SK-N-SH treated with all-trans-retinoic acid at 6 μM for 48 hours (cell line): Measurements from ENCODE around the gene C1orf141.

ENCODE experiments used
- ARNTL ChIP-seq: fragments of 450-650 bp; formaldehyde crosslinking; IDR thresholded peaks from 2 replicates; pipeline ENCODE4 v1.5.0; 2020; ENCODE audit warnings: low read depth, mild to moderate bottlenecking, moderate library complexity, borderline replicate concordance
- CSDC2 ChIP-seq: fragments of 250-450 bp; sonication (Bioruptor Pico); IDR thresholded peaks from 2 replicates; pipeline ENCODE4 v1.5.0; 2020; ENCODE audit warnings: mild to moderate bottlenecking, moderate library complexity
- ISL1 ChIP-seq: fragments of 250-450 bp; sonication (Bioruptor Pico); IDR thresholded peaks from 2 replicates; pipeline ENCODE4 v2.1.2; 2022; ENCODE audit warnings: mild to moderate bottlenecking, moderate library complexity
- TOX ChIP-seq: fragments of 250-450 bp; sonication (Bioruptor Pico); IDR thresholded peaks from 2 replicates; pipeline ENCODE4 v1.8.0; 2021; ENCODE audit warnings: mild to moderate bottlenecking, moderate library complexity, borderline replicate concordance
- ZFP3 ChIP-seq: fragments of 250-450 bp; sonication (Bioruptor Pico); IDR thresholded peaks from 2 replicates; pipeline ENCODE4 v1.5.0; 2020; ENCODE audit warnings: mild to moderate bottlenecking, moderate library complexity
- ZNF70 ChIP-seq: fragments of 450-650 bp; formaldehyde crosslinking; IDR thresholded peaks from 2 replicates; pipeline ENCODE4 v1.5.0; 2020; ENCODE audit warnings: mild to moderate bottlenecking, moderate library complexity
- ZNF8 ChIP-seq: fragments of 450-650 bp; formaldehyde crosslinking; IDR thresholded peaks from 2 replicates; pipeline ENCODE4 v1.5.0; 2020; ENCODE audit warnings: mild to moderate bottlenecking, moderate library complexity
- TF ChIP-seq, protein P1 (sequence below): fragments of 250-450 bp; sonication (Bioruptor Pico); IDR thresholded peaks from 2 replicates; pipeline ENCODE4 v1.5.1; 2020; ENCODE audit warnings: low read depth, mild to moderate bottlenecking, moderate library complexity
- TF ChIP-seq, protein P2 (sequence below): fragments of 250-450 bp; sonication (Bioruptor Pico); IDR thresholded peaks from 2 replicates; pipeline ENCODE4 v1.8.0; 2021; ENCODE audit warnings: low read depth, mild to moderate bottlenecking, moderate library complexity, borderline replicate concordance
- TF ChIP-seq, protein P3 (sequence below): fragments of 250-450 bp; sonication (Bioruptor Pico); IDR thresholded peaks from 2 replicates; pipeline ENCODE4 v1.5.0; 2020; ENCODE audit warnings: mild to moderate bottlenecking, moderate library complexity
- TF ChIP-seq, protein P4 (sequence below): fragments of 250-450 bp; sonication (Bioruptor Pico); IDR thresholded peaks from 2 replicates; pipeline ENCODE4 v1.8.0; 2020; ENCODE audit warnings: mild to moderate bottlenecking, moderate library complexity, borderline replicate concordance
- TF ChIP-seq, protein P5 (sequence below): fragments of 250-450 bp; sonication (Bioruptor Pico); IDR thresholded peaks from 2 replicates; pipeline ENCODE4 v1.5.1; 2021; ENCODE audit warnings: mild to moderate bottlenecking, moderate library complexity

DNA sequence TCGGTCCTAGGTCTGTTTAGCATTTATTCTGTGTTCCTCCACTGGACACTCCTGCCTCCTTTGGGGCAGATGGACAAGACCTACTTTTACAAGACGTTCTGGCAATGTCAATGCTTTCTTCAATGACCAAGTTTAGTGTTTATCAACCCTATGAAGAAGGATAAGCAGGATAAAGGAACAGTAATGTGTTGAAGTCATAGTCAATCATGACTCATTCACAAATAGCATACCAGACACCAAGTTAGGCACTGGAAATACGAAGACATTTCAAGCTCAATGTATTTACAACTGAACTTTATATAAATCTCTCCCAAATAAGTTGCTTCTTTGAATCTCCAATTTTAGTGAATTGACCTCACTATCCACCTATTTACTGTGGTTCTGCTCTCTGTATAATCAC lies 76.0 kb downstream of the C1orf141 start:
- TF ChIP-seq ISL1 (CRISPR knock-in tag) (no peak), ARNTL (no peak), ZNF70 (CRISPR knock-in tag) (no peak), ZNF8 (no peak), TOX (CRISPR knock-in tag) (no peak), CSDC2 (CRISPR knock-in tag) (no peak), ZFP3 (CRISPR knock-in tag) (no peak)
- TF ChIP-seq, protein P1, sequence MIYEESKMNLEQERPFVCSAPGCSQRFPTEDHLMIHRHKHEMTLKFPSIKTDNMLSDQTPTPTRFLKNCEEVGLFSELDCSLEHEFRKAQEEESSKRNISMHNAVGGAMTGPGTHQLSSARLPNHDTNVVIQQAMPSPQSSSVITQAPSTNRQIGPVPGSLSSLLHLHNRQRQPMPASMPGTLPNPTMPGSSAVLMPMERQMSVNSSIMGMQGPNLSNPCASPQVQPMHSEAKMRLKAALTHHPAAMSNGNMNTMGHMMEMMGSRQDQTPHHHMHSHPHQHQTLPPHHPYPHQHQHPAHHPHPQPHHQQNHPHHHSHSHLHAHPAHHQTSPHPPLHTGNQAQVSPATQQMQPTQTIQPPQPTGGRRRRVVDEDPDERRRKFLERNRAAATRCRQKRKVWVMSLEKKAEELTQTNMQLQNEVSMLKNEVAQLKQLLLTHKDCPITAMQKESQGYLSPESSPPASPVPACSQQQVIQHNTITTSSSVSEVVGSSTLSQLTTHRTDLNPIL, result no peak
- TF ChIP-seq, protein P2, sequence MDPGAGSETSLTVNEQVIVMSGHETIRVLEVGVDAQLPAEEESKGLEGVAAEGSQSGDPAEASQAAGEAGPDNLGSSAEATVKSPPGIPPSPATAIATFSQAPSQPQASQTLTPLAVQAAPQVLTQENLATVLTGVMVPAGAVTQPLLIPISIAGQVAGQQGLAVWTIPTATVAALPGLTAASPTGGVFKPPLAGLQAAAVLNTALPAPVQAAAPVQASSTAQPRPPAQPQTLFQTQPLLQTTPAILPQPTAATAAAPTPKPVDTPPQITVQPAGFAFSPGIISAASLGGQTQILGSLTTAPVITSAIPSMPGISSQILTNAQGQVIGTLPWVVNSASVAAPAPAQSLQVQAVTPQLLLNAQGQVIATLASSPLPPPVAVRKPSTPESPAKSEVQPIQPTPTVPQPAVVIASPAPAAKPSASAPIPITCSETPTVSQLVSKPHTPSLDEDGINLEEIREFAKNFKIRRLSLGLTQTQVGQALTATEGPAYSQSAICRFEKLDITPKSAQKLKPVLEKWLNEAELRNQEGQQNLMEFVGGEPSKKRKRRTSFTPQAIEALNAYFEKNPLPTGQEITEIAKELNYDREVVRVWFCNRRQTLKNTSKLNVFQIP (CRISPR knock-in tag), result no peak
- TF ChIP-seq, protein P3, sequence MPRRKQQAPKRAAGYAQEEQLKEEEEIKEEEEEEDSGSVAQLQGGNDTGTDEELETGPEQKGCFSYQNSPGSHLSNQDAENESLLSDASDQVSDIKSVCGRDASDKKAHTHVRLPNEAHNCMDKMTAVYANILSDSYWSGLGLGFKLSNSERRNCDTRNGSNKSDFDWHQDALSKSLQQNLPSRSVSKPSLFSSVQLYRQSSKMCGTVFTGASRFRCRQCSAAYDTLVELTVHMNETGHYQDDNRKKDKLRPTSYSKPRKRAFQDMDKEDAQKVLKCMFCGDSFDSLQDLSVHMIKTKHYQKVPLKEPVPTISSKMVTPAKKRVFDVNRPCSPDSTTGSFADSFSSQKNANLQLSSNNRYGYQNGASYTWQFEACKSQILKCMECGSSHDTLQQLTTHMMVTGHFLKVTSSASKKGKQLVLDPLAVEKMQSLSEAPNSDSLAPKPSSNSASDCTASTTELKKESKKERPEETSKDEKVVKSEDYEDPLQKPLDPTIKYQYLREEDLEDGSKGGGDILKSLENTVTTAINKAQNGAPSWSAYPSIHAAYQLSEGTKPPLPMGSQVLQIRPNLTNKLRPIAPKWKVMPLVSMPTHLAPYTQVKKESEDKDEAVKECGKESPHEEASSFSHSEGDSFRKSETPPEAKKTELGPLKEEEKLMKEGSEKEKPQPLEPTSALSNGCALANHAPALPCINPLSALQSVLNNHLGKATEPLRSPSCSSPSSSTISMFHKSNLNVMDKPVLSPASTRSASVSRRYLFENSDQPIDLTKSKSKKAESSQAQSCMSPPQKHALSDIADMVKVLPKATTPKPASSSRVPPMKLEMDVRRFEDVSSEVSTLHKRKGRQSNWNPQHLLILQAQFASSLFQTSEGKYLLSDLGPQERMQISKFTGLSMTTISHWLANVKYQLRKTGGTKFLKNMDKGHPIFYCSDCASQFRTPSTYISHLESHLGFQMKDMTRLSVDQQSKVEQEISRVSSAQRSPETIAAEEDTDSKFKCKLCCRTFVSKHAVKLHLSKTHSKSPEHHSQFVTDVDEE (CRISPR knock-in tag), result no peak
- TF ChIP-seq, protein P4, sequence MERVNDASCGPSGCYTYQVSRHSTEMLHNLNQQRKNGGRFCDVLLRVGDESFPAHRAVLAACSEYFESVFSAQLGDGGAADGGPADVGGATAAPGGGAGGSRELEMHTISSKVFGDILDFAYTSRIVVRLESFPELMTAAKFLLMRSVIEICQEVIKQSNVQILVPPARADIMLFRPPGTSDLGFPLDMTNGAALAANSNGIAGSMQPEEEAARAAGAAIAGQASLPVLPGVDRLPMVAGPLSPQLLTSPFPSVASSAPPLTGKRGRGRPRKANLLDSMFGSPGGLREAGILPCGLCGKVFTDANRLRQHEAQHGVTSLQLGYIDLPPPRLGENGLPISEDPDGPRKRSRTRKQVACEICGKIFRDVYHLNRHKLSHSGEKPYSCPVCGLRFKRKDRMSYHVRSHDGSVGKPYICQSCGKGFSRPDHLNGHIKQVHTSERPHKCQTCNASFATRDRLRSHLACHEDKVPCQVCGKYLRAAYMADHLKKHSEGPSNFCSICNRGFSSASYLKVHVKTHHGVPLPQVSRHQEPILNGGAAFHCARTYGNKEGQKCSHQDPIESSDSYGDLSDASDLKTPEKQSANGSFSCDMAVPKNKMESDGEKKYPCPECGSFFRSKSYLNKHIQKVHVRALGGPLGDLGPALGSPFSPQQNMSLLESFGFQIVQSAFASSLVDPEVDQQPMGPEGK (CRISPR knock-in tag), result no peak
- TF ChIP-seq, protein P5, sequence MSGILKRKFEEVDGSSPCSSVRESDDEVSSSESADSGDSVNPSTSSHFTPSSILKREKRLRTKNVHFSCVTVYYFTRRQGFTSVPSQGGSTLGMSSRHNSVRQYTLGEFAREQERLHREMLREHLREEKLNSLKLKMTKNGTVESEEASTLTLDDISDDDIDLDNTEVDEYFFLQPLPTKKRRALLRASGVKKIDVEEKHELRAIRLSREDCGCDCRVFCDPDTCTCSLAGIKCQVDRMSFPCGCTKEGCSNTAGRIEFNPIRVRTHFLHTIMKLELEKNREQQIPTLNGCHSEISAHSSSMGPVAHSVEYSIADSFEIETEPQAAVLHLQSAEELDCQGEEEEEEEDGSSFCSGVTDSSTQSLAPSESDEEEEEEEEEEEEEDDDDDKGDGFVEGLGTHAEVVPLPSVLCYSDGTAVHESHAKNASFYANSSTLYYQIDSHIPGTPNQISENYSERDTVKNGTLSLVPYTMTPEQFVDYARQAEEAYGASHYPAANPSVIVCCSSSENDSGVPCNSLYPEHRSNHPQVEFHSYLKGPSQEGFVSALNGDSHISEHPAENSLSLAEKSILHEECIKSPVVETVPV (CRISPR knock-in tag), result no peak
